Measurements from ENCODE around the gene UBE2R2.
"Not testable (repeated sequence)": the region's sequence is repeated elsewhere in the genome, so short reads cannot be mapped to it uniquely, and the experiment has no call there.

Gene UBE2R2

GRCh38 chr9:33798545-33798944 lies 18.4 kb upstream of the UBE2R2 start:
- no peak overlapping the region for H2AFZ ChIP-seq (ENCODE audit: insufficient read depth, low read length, poor library complexity)
- H3K9me3 ChIP-seq (ENCODE audit: insufficient read depth, low read depth, low read length): peaks cover 9% of the 10 kb centered on the region
- no peak overlapping the region for H3K4me2 ChIP-seq (ENCODE audit: low read length)
- H3K27me3 ChIP-seq (ENCODE audit: insufficient read depth, low read length): no peaks in the 10 kb centered on the region
- no peak overlapping the region for H3K4ac ChIP-seq (ENCODE audit: low read depth, low read length)
- DNase-seq: no peak
- no peak overlapping the region for H4K8ac ChIP-seq (ENCODE audit: low read depth, low read length)
- H3K79me1 ChIP-seq (ENCODE audit: low read length): no peaks in the 10 kb centered on the region
- no peak overlapping the region for H2BK120ac ChIP-seq (ENCODE audit: insufficient read depth, low read length, poor library complexity)
- H3K23ac ChIP-seq (ENCODE audit: low read length): no peak overlapping the region
- H3K36me3 ChIP-seq (ENCODE audit: control insufficient read depth in 1 of 2, insufficient read depth in 2 of 2, low read length in 2 of 2): no peaks in the 10 kb centered on the region
- H4K91ac ChIP-seq (ENCODE audit: low read depth, low read length): no peak overlapping the region
- H3K27ac ChIP-seq (ENCODE audit: low read depth, low read length): no peak overlapping the region
- H3K9ac ChIP-seq (ENCODE audit: low read length): no peak overlapping the region
- H3K4me1 ChIP-seq (ENCODE audit: control insufficient read depth in 1 of 2, insufficient read depth in 2 of 2, low read length in 2 of 2): no peaks in the 10 kb centered on the region
- no peak overlapping the region for H3K18ac ChIP-seq (ENCODE audit: low read length)
- H4K12ac ChIP-seq (ENCODE audit: low read depth, low read length): no peak overlapping the region
- no CpG with 5 or more reads among the region's 10 CpGs for WGBS (ENCODE audit: extremely low coverage, insufficient coverage, insufficient read length)
- H3K79me2 ChIP-seq (ENCODE audit: control insufficient read depth, insufficient read depth, low read length, poor library complexity): no peaks in the 10 kb centered on the region
- H2AK5ac ChIP-seq (ENCODE audit: low read length): no peak overlapping the region
- H3K14ac ChIP-seq (ENCODE audit: low read length): no peak overlapping the region
- H2BK5ac ChIP-seq (ENCODE audit: low read depth, low read length, poor library complexity): no peak overlapping the region
- no peak overlapping the region for H3K4me3 ChIP-seq (ENCODE audit: low read depth, low read length)
- no peak overlapping the region for H2BK12ac ChIP-seq (ENCODE audit: low read length)

GRCh38 chr9:33799928-33800704 lies 16.8 kb upstream of the UBE2R2 start:
- no peak for DNase-seq
- Histone ChIP-seq H3K4me2 (ENCODE audit: low read length) (no peak overlapping the region), H2BK120ac (ENCODE audit: insufficient read depth, low read length, poor library complexity) (no peak overlapping the region), H4K12ac (ENCODE audit: low read depth, low read length) (no peak overlapping the region), H3K14ac (ENCODE audit: low read length) (no peak overlapping the region), H3K4me1 (ENCODE audit: control insufficient read depth in 1 of 2, insufficient read depth in 2 of 2, low read length in 2 of 2) (no peaks in the 10 kb centered on the region), H4K8ac (ENCODE audit: low read depth, low read length) (no peak overlapping the region), H2BK5ac (ENCODE audit: low read depth, low read length, poor library complexity) (no peak overlapping the region), H3K4ac (ENCODE audit: low read depth, low read length) (no peak overlapping the region), H2AFZ (ENCODE audit: insufficient read depth, low read length, poor library complexity) (no peak overlapping the region), H4K91ac (ENCODE audit: low read depth, low read length) (no peak overlapping the region), H3K23ac (ENCODE audit: low read length) (no peak overlapping the region), H3K36me3 (ENCODE audit: control insufficient read depth in 1 of 2, insufficient read depth in 2 of 2, low read length in 2 of 2) (no peaks in the 10 kb centered on the region), H2AK5ac (ENCODE audit: low read length) (no peak overlapping the region), H3K9me3 (ENCODE audit: insufficient read depth, low read depth, low read length) (peaks cover 9% of the 10 kb centered on the region), H3K79me2 (ENCODE audit: control insufficient read depth, insufficient read depth, low read length, poor library complexity) (no peaks in the 10 kb centered on the region), H3K18ac (ENCODE audit: low read length) (no peak overlapping the region), H3K27ac (ENCODE audit: low read depth, low read length) (no peak overlapping the region), H3K27me3 (ENCODE audit: insufficient read depth, low read length) (no peaks in the 10 kb centered on the region), H2BK12ac (ENCODE audit: low read length) (no peak overlapping the region), H3K79me1 (ENCODE audit: low read length) (no peaks in the 10 kb centered on the region), H3K4me3 (ENCODE audit: low read depth, low read length) (no peak overlapping the region), H3K9ac (ENCODE audit: low read length) (no peak overlapping the region)
- no CpG with 5 or more reads among the region's 9 CpGs for WGBS (ENCODE audit: extremely low coverage, insufficient coverage, insufficient read length)

DNA sequence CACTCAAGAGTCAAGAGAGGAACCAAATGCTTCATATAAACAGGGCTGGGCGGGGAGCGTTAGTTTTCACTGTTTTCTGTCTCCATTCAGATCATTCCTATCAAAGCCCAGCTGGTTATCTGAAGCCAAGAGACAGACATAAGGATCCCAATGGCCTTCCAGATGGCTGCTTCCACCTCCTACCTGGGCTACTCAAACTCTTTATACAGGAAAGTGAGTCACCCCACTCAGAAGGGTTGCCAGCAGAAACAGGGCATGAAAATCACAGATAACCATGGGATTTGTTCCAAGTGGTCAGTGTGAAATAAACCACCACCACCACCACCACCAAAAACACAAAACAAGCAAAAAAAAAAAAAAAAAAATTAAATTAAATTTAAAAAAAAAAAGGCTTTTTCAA lies 16.1 kb upstream of the UBE2R2 start:
- Histone ChIP-seq H3K4me2 (ENCODE audit: low read length) (no peak overlapping the region), H2AFZ (ENCODE audit: insufficient read depth, low read length, poor library complexity) (no peak overlapping the region), H4K8ac (ENCODE audit: low read depth, low read length) (no peak overlapping the region), H3K4me1 (ENCODE audit: control insufficient read depth in 1 of 2, insufficient read depth in 2 of 2, low read length in 2 of 2) (no peaks in the 10 kb centered on the region), H3K79me1 (ENCODE audit: low read length) (no peaks in the 10 kb centered on the region), H3K4ac (ENCODE audit: low read depth, low read length) (no peak overlapping the region), H3K27ac (ENCODE audit: low read depth, low read length) (no peak overlapping the region), H3K36me3 (ENCODE audit: control insufficient read depth in 1 of 2, insufficient read depth in 2 of 2, low read length in 2 of 2) (no peaks in the 10 kb centered on the region), H2BK120ac (ENCODE audit: insufficient read depth, low read length, poor library complexity) (no peak overlapping the region), H3K9ac (ENCODE audit: low read length) (no peak overlapping the region), H3K9me3 (ENCODE audit: insufficient read depth, low read depth, low read length) (peaks cover 9% of the 10 kb centered on the region), H4K12ac (ENCODE audit: low read depth, low read length) (no peak overlapping the region), H3K18ac (ENCODE audit: low read length) (no peak overlapping the region), H2BK5ac (ENCODE audit: low read depth, low read length, poor library complexity) (no peak overlapping the region), H3K79me2 (ENCODE audit: control insufficient read depth, insufficient read depth, low read length, poor library complexity) (no peaks in the 10 kb centered on the region), H4K91ac (ENCODE audit: low read depth, low read length) (no peak overlapping the region), H2AK5ac (ENCODE audit: low read length) (no peak overlapping the region), H2BK12ac (ENCODE audit: low read length) (no peak overlapping the region), H3K14ac (ENCODE audit: low read length) (no peak overlapping the region), H3K23ac (ENCODE audit: low read length) (no peak overlapping the region), H3K27me3 (ENCODE audit: insufficient read depth, low read length) (no peaks in the 10 kb centered on the region), H3K4me3 (ENCODE audit: low read depth, low read length) (no peak overlapping the region)
- no peak for DNase-seq
- WGBS (ENCODE audit: extremely low coverage, insufficient coverage, insufficient read length): no CpG with 5 or more reads among the region's 2 CpGs

DNA sequence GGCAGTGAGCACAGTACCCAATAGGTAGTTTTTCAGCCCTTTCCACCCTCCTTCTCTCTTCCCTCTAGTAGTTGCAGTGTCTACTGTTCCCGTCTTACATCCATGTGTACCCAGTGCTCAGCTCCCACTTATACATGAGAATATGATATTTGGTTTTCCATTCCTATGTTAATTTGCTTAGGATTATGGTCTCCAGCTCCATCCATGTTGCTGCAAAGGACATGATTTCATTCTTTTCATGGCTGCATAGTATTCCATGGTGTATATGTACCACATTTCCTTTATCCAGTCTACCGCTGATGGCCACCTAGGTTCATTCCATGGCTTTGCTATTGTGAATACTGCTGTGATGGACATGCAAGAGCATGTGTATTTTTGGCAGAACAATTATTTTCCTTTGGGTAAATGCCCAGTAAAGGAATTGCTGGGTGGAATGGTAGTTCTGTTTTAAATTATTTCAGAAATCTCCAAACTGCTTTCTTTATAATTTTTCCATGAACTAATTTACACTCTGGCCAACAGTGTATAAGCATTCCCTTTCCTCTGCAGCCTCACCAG lies 14.9 kb upstream of the UBE2R2 start:
- not testable (repeated sequence) for H3K18ac ChIP-seq (ENCODE audit: low read length); H3K4me1 ChIP-seq (ENCODE audit: control insufficient read depth in 1 of 2, insufficient read depth in 2 of 2, low read length in 2 of 2); H2BK120ac ChIP-seq (ENCODE audit: insufficient read depth, low read length, poor library complexity); H3K79me1 ChIP-seq (ENCODE audit: low read length); H3K27me3 ChIP-seq (ENCODE audit: insufficient read depth, low read length); H2AFZ ChIP-seq (ENCODE audit: insufficient read depth, low read length, poor library complexity); H3K14ac ChIP-seq (ENCODE audit: low read length); H3K9ac ChIP-seq (ENCODE audit: low read length); H4K8ac ChIP-seq (ENCODE audit: low read depth, low read length); H2BK5ac ChIP-seq (ENCODE audit: low read depth, low read length, poor library complexity); H3K79me2 ChIP-seq (ENCODE audit: control insufficient read depth, insufficient read depth, low read length, poor library complexity); H3K9me3 ChIP-seq (ENCODE audit: insufficient read depth, low read depth, low read length); H3K36me3 ChIP-seq (ENCODE audit: control insufficient read depth in 1 of 2, insufficient read depth in 2 of 2, low read length in 2 of 2); H3K4me2 ChIP-seq (ENCODE audit: low read length); H3K27ac ChIP-seq (ENCODE audit: low read depth, low read length); DNase-seq; H4K12ac ChIP-seq (ENCODE audit: low read depth, low read length); H4K91ac ChIP-seq (ENCODE audit: low read depth, low read length); H3K4ac ChIP-seq (ENCODE audit: low read depth, low read length); H2AK5ac ChIP-seq (ENCODE audit: low read length); H2BK12ac ChIP-seq (ENCODE audit: low read length); H3K23ac ChIP-seq (ENCODE audit: low read length); H3K4me3 ChIP-seq (ENCODE audit: low read depth, low read length)
- no CpG with 5 or more reads among the region's 2 CpGs for WGBS (ENCODE audit: extremely low coverage, insufficient coverage, insufficient read length)
